H1 (cell line): ENCODE results near the gene RAB8B. TPM values are rescaled to one million over a fixed set of nuclear protein-coding genes. Genes with fewer than 3 reads are reported as not detected.

Source experiments
- CTCF ChIA-PET: fragments of 300-600 bp; sonication (Branson Sonifier 250); formaldehyde crosslinking; loops from one replicate; lab custom pipeline; 2021; ENCODE audit not compliant: partially characterized antibody; lab: Charles Lee
- POLR2A ChIA-PET: fragments of 300-600 bp; sonication (Branson Sonifier 250); formaldehyde crosslinking; loops from one replicate; lab custom pipeline; 2021; ENCODE audit warnings: inconsistent platforms; ENCODE audit not compliant: partially characterized antibody; lab: Charles Lee
- DNase-seq, 2 experiments: peaks; one replicate each; pipeline versions ENCODE4 v3.0.0 to v3.0.0-alpha.2; 2010 to 2022; ENCODE audit warnings: low spot score in 2 of 2, low read depth in 1 of 2, mixed read lengths in 1 of 2
- FAIRE-seq: peaks from 2 replicates; lab custom pipeline; 2011; peaks lifted over from hg19 to GRCh38; lab: Jason Lieb, UNC
- H2AFZ ChIP-seq: 2 replicates; pipeline ENCODE4 v1.8.1; 2012; ENCODE audit warnings: low read length, inconsistent platforms
- H2AK5ac ChIP-seq: 2 replicates; pipeline ENCODE4 v1.6.1; 2013; ENCODE audit warnings: low read depth, low read length
- H2BK120ac ChIP-seq: replicated peaks from 2 replicates; pipeline ENCODE3; 2013; ENCODE audit warnings: low read depth, low read length, inconsistent platforms
- H2BK12ac ChIP-seq: 2 replicates; pipeline ENCODE4 v1.6.1; 2013; ENCODE audit warnings: low read depth, low read length
- H2BK15ac ChIP-seq: 2 replicates; pipeline ENCODE4 v1.6.1; 2013; ENCODE audit warnings: low read length
- H2BK20ac ChIP-seq: 2 replicates; pipeline ENCODE4 v1.6.1; 2013; ENCODE audit warnings: low read length
- H2BK5ac ChIP-seq: 2 replicates; pipeline ENCODE4 v1.6.1; 2013; ENCODE audit warnings: low read depth, low read length
- H3K14ac ChIP-seq: 2 replicates; pipeline ENCODE4 v1.6.1; 2013; ENCODE audit warnings: inconsistent platforms; ENCODE audit not compliant: insufficient read length
- H3K18ac ChIP-seq: 2 replicates; pipeline ENCODE4 v1.6.1; 2013; ENCODE audit warnings: low read length; ENCODE audit errors: extremely low read depth
- H3K23ac ChIP-seq: 2 replicates; pipeline ENCODE4 v1.6.1; 2013; ENCODE audit warnings: inconsistent platforms; ENCODE audit not compliant: insufficient read length
- H3K23me2 ChIP-seq: 2 replicates; pipeline ENCODE4 v1.6.1; 2013; ENCODE audit warnings: low read depth, low read length
- H3K27ac ChIP-seq: 2 replicates; pipeline ENCODE4 v1.6.1; 2011; ENCODE audit warnings: low read depth, low read length, inconsistent platforms
- H3K27me3 ChIP-seq, 4 experiments: replicated peaks in 1 of 4; 1 replicate in 1 of 4; 2 replicates in 3 of 4; pipeline versions ENCODE4 v1.6.1 to v1.8.1; 2011 to 2013; ENCODE audit warnings: low read length in 3 of 4, mild to moderate bottlenecking in 3 of 4, inconsistent platforms in 2 of 4, mixed read lengths in 2 of 4, moderate library complexity in 1 of 4; ENCODE audit not compliant: control insufficient read depth in 3 of 4, insufficient read depth in 3 of 4; ENCODE audit errors: extremely low read depth in 1 of 4
- H3K36me3 ChIP-seq, 4 experiments: 2 replicates each; pipeline versions ENCODE4 v1.6.1 to v1.8.1; 2011 to 2013; ENCODE audit warnings: mild to moderate bottlenecking in 4 of 4, low read length in 3 of 4, moderate library complexity in 2 of 4, control low read depth in 1 of 4, inconsistent platforms in 1 of 4; ENCODE audit not compliant: insufficient read depth in 4 of 4, control insufficient read depth in 2 of 4
- H3K4ac ChIP-seq: replicated peaks from 2 replicates; pipeline ENCODE3; 2013; ENCODE audit warnings: low read length, low read depth, mixed read lengths, inconsistent platforms; ENCODE audit not compliant: insufficient read length
- H3K4me1 ChIP-seq, 4 experiments: replicated peaks in 1 of 4; 1 replicate in 1 of 4; 2 replicates in 3 of 4; pipeline versions ENCODE4 v1.6.1 to v1.8.1; 2011 to 2013; ENCODE audit warnings: low read length in 3 of 4, inconsistent platforms in 2 of 4, mixed read lengths in 1 of 4; ENCODE audit not compliant: insufficient read depth in 4 of 4, control insufficient read depth in 3 of 4
- H3K4me2 ChIP-seq, 2 experiments: 2 replicates each; pipeline versions ENCODE4 v1.6.1 to v1.8.1; 2011 to 2013; ENCODE audit warnings: low read depth in 2 of 2, low read length in 2 of 2, control low read depth in 1 of 2, inconsistent platforms in 1 of 2, mild to moderate bottlenecking in 1 of 2; ENCODE audit not compliant: insufficient read depth in 1 of 2
- H3K4me3 ChIP-seq, 4 experiments: fragments of 200-600, 300-600 bp in 1 of 4; sonication (generic), shearing (Covaris generic), sonication (Bioruptor Twin) in 1 of 4; 2 replicates each; pipeline versions ENCODE4 v1.5.1 to v1.8.1; 2011 to 2016; ENCODE audit warnings: low read length in 4 of 4, low read depth in 3 of 4, control low read depth in 2 of 4, inconsistent platforms in 2 of 4, mild to moderate bottlenecking in 2 of 4, mixed read lengths in 1 of 4, moderate library complexity in 1 of 4; ENCODE audit not compliant: insufficient read depth in 2 of 4; ENCODE audit errors: extremely low read depth in 1 of 4
- H3K56ac ChIP-seq: replicated peaks from 2 replicates; pipeline ENCODE3; 2013; ENCODE audit warnings: low read depth, mild to moderate bottlenecking, mixed read lengths, low read length, inconsistent platforms; ENCODE audit not compliant: insufficient read length
- H3K79me1 ChIP-seq: 2 replicates; pipeline ENCODE4 v1.6.1; 2013; ENCODE audit warnings: low read depth, low read length, control low read depth
- H3K79me2 ChIP-seq, 2 experiments: 2 replicates each; pipeline versions ENCODE4 v1.6.1 to v1.8.1; 2012 to 2013; ENCODE audit warnings: low read length in 2 of 2, mild to moderate bottlenecking in 2 of 2, inconsistent platforms in 1 of 2; ENCODE audit not compliant: insufficient read depth in 2 of 2, control insufficient read depth in 1 of 2
- H3K9ac ChIP-seq, 4 experiments: replicated peaks in 1 of 4; 1 replicate in 1 of 4; 2 replicates in 3 of 4; pipeline versions ENCODE4 v1.6.1 to v1.8.1; 2011 to 2013; ENCODE audit warnings: low read depth in 3 of 4, low read length in 3 of 4, control low read depth in 2 of 4, mild to moderate bottlenecking in 2 of 4, moderate library complexity in 2 of 4, inconsistent platforms in 1 of 4; ENCODE audit errors: extremely low read depth in 1 of 4
- H3K9me3 ChIP-seq, 2 experiments: 2 replicates each; pipeline versions ENCODE4 v1.6.1 to v1.8.1; 2012 to 2013; ENCODE audit warnings: mild to moderate bottlenecking in 2 of 2, moderate library complexity in 2 of 2, control low read depth in 1 of 2, inconsistent platforms in 1 of 2, low read depth in 1 of 2, low read length in 1 of 2, mixed read lengths in 1 of 2; ENCODE audit not compliant: insufficient read depth in 2 of 2
- H4K20me1 ChIP-seq, 2 experiments: replicated peaks in 1 of 2; 2 replicates each; pipeline versions ENCODE3 to v1.8.1; 2011 to 2013; ENCODE audit warnings: inconsistent platforms in 2 of 2, low read length in 2 of 2, mild to moderate bottlenecking in 1 of 2; ENCODE audit not compliant: insufficient read depth in 2 of 2, control insufficient read depth in 1 of 2
- H4K5ac ChIP-seq: 2 replicates; pipeline ENCODE4 v1.6.1; 2013; ENCODE audit warnings: low read length, low read depth, mixed read lengths, inconsistent platforms; ENCODE audit not compliant: insufficient read length
- H4K8ac ChIP-seq: 2 replicates; pipeline ENCODE4 v1.8.0; 2013; ENCODE audit warnings: mild to moderate bottlenecking, moderate library complexity, low read length, inconsistent platforms; ENCODE audit not compliant: insufficient read depth; ENCODE audit errors: extremely low read depth
- H4K91ac ChIP-seq: replicated peaks from 2 replicates; pipeline ENCODE3; 2013; ENCODE audit warnings: low read length, mixed read lengths, inconsistent platforms; ENCODE audit not compliant: insufficient read length
- BCL11A ChIP-seq, 2 experiments: IDR thresholded peaks; one replicate each; pipeline ENCODE4 v1.6.1; 2011; ENCODE audit warnings: low read depth in 2 of 2, low read length in 2 of 2, mild to moderate bottlenecking in 2 of 2
- GTF2F1 ChIP-seq: IDR thresholded peaks from 2 replicates; pipeline ENCODE4 v1.6.1; 2012; ENCODE audit warnings: low read depth, low read length, improper control_type of control experiment, borderline replicate concordance
- JUN ChIP-seq: IDR thresholded peaks from 2 replicates; pipeline ENCODE4 v1.6.1; 2011; ENCODE audit warnings: low read depth, mild to moderate bottlenecking, improper control_type of control experiment, low read length
- KDM1A ChIP-seq: fragments of 200-600, 300-600 bp; sonication (generic); IDR thresholded peaks from 2 replicates; pipeline ENCODE4 v1.7.1; 2016; ENCODE audit warnings: mild to moderate bottlenecking, low read length, borderline replicate concordance
- NRF1 ChIP-seq: IDR thresholded peaks from 2 replicates; pipeline ENCODE4 v1.6.1; 2011; ENCODE audit warnings: mild to moderate bottlenecking, low read depth, low read length, improper control_type of control experiment
- RAD21 ChIP-seq, 2 experiments: IDR thresholded peaks in 1 of 2; conservative IDR thresholded peaks in 1 of 2; 2 replicates each; pipeline ENCODE4 v1.6.1; 2011; ENCODE audit warnings: low read depth in 2 of 2, low read length in 2 of 2, improper control_type of control experiment in 1 of 2, inconsistent platforms in 1 of 2, mild to moderate bottlenecking in 1 of 2, moderate library complexity in 1 of 2
- RBBP5 ChIP-seq: IDR thresholded peaks from 2 replicates; pipeline ENCODE4 v1.7.1; 2012; ENCODE audit warnings: low read depth, mild to moderate bottlenecking, inconsistent platforms, low read length, moderate library complexity, borderline replicate concordance
- RXRA ChIP-seq: IDR thresholded peaks from 2 replicates; pipeline ENCODE4 v1.6.1; 2011; ENCODE audit warnings: low read depth, mild to moderate bottlenecking, low read length, moderate library complexity; ENCODE audit not compliant: insufficient read depth
- SP1 ChIP-seq: IDR thresholded peaks from 2 replicates; pipeline ENCODE4 v1.6.1; 2011; ENCODE audit warnings: low read depth, low read length
- ZNF274 ChIP-seq: IDR thresholded peaks from 2 replicates; pipeline ENCODE4 v1.7.0; 2012; ENCODE audit warnings: low read length, borderline replicate concordance; ENCODE audit errors: extremely low read depth
- WGBS, 2 experiments: shearing (Covaris generic) in 1 of 2; methylation state at CpG; one replicate each; pipeline versions ENCODE4 v1.1.6 to v1.1.7; 2013 to 2015; ENCODE audit warnings: low lambda C conversion rate in 2 of 2, mixed read lengths in 2 of 2, inconsistent platforms in 1 of 2, low coverage in 1 of 2, missing lambda C conversion rate in 1 of 2; ENCODE audit not compliant: insufficient replicate concordance in 2 of 2, insufficient coverage in 1 of 2, insufficient read length in 1 of 2; ENCODE audit errors: extremely low coverage in 1 of 2, missing lambda C conversion rate in 1 of 2; 5-methylcytosine and 5-hydroxymethylcytosine counted together
- polyA plus RNA-seq, 7 experiments: library from polyadenylated mRNA; depleted of rRNA in 3 of 7; stranded (reverse) in 5 of 7; unstranded in 2 of 7; fragments of >200 nt in 5 of 7; fragments of 200-250 nt in 2 of 7; gene quantifications; 1 replicate in 5 of 7; 2 replicates in 1 of 7; 4 replicates in 1 of 7; pipeline versions ENCODE4 v1.2.1 to v1.2.3, GENCODE V29; 2011 to 2013; ENCODE audit warnings: missing spikeins in 2 of 7, mixed read lengths in 2 of 7
- total RNA-seq: library from RNA; stranded (reverse); fragmentation: NEBNext Ultra II Directional; extraction: Animal tissue kit (Norgen Biotek cat#: 25700); gene quantifications from 2 replicates; pipeline ENCODE4 v1.2.1, GENCODE V29; 2021
- TF ChIP-seq, protein P1 (sequence below): IDR thresholded peaks from 2 replicates; pipeline ENCODE4 v1.6.1; 2012; ENCODE audit warnings: inconsistent platforms

Gene RAB8B
- total and polyA plus RNA-seq, 2 of the 8 experiments (the other 6 are each of a cell fraction or from before 2014, with no cell fraction given), result 9.5 to 47.8 TPM

DNA sequence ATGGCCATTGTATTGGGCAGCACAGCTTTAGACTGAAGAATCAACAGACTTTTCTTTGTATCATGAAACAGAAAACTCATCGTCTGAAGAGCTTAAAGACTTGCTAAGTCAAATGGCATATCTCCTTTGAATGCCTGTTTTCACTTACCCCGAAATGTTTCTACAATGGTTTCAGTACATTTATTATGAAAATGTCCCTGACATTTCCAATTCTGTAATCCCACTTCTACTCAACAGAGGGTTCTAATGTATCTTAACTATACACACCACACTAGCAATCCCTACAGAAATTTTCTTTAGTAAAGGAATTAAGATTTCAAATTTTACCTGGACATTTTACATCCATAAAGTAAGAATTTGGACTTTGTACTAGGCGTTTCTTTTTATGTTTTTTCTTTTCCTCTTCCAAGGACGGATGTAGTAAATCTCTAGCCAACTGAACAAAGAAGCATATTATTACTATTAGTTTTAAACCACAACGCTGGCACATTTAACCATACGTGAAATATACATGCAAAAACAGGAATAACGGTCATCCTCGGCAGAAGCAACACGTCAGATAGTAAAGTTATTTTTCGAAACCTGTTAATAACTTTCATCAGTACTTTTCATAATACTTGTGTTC lies 33.2 kb upstream of the RAB8B start:
- Histone ChIP-seq H3K4ac (no peak overlapping the region), H2AFZ (no peak overlapping the region), H3K27ac (no peak overlapping the region), H2BK12ac (no peak overlapping the region), H3K79me2 (peaks cover 0 to 18% of the 10 kb centered on the region in 2 experiments; a peak in 2 of 4 replicates), H3K4me2 (peak overlapping the region; percentile 76 to 92), H3K23me2 (peaks cover 2% of the 10 kb centered on the region; the same call in 1 of the 2 replicates), H4K91ac (no peak overlapping the region), H2BK20ac (no peak overlapping the region), H3K14ac (no peak overlapping the region), H2BK15ac (no peak overlapping the region), H3K9me3 (no peaks in the 10 kb centered on the region), H3K9ac (peak overlapping the region in 3 of 4 experiments; percentile 86 to 87 (median 87); a peak in 5 of 7 replicates), H3K56ac (no peak overlapping the region), H3K27me3 (no peaks in the 10 kb centered on the region), H2BK120ac (peak overlapping the region; percentile 2), H4K8ac (no peak overlapping the region), H2AK5ac (no peak overlapping the region), H2BK5ac (0 out of 2 replicates have a peak overlapping the region, but pooled peaks have one; percentile 94), H3K23ac (no peak overlapping the region), H3K79me1 (no peaks in the 10 kb centered on the region), H4K20me1 (no peaks in the 10 kb centered on the region), H3K4me1 (peaks cover 0 to 3% (median 0%) of the 10 kb centered on the region in 4 experiments; a peak in 1 of 7 replicates), H4K5ac (no peak overlapping the region), H3K4me3 (peak overlapping the region; percentile 90 to 97 (median 93)), H3K36me3 (peaks cover 0 to 40% (median 9%) of the 10 kb centered on the region in 4 experiments; a peak in 5 of 8 replicates), H3K18ac (no peak overlapping the region)
- ChIA-PET CTCF (interaction anchor here (1.5 kb wide), 1 partner anchor 9 kb away, joined by 3 read pairs; no protein-coding TSS in a partner anchor), POLR2A (interaction anchor here (1.3 to 1.4 kb wide), 3 partner anchors 17 to 111 kb away, joined by 3 to 7 read pairs (median 5); no protein-coding TSS in a partner anchor)
- 31% methylated on average over 10 of the region's 10 CpGs; no CpG with 5 or more reads in 1 of the 2 experiments for WGBS, 2 experiments
- FAIRE-seq (no peak), DNase-seq (no peak)
- TF ChIP-seq RAD21 (IDR thresholded peaks at IDR 0.05 in 1 of 2, conservative IDR thresholded peaks at IDR 0.05 in 1 of 2; ENCODE audit: low read depth in 2 of 2, low read length in 2 of 2) (no peak), RBBP5 (no peak), NRF1 (no peak), BCL11A (IDR thresholded peaks at IDR 0.05; ENCODE audit: low read depth in 2 of 2, low read length in 2 of 2) (no peak), ZNF274 (no peak), JUN (no peak), GTF2F1 (no peak), SP1 (no peak), KDM1A (no peak), RXRA (no peak)
- TF ChIP-seq, protein P1, sequence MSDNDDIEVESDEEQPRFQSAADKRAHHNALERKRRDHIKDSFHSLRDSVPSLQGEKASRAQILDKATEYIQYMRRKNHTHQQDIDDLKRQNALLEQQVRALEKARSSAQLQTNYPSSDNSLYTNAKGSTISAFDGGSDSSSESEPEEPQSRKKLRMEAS, result no peak
